H1 (cell line): ENCODE results near the gene NTRK2.

ENCODE experiments used
- BRCA1 ChIP-seq: IDR thresholded peaks from 2 replicates; pipeline ENCODE4 v1.6.1; 2012; ENCODE audit warnings: low read depth, low read length, improper control_type of control experiment
- CEBPB ChIP-seq: IDR thresholded peaks from 2 replicates; pipeline ENCODE4 v1.6.1; 2012; ENCODE audit warnings: low read depth, low read length
- CHD1 ChIP-seq: IDR thresholded peaks from 2 replicates; pipeline ENCODE4 v1.6.1; 2012; ENCODE audit warnings: low read depth, low read length, improper control_type of control experiment
- CTCF ChIP-seq, 3 experiments: IDR thresholded peaks; 1 replicate in 2 of 3; 2 replicates in 1 of 3; pipeline versions ENCODE4 v1.5.1 to v1.6.1; 2011; ENCODE audit warnings: low read length in 3 of 3, mild to moderate bottlenecking in 3 of 3, inconsistent platforms in 2 of 3, low read depth in 1 of 3, moderate library complexity in 1 of 3; ENCODE audit not compliant: insufficient read depth in 1 of 3; ENCODE audit errors: control extremely low read depth in 1 of 3
- EZH2 ChIP-seq: fragments of 200-600 bp; sonication (generic); IDR thresholded peaks from 2 replicates; pipeline ENCODE4 v1.7.1; 2012; ENCODE audit warnings: low read depth, mild to moderate bottlenecking, moderate library complexity, low read length, inconsistent platforms; ENCODE audit not compliant: severe bottlenecking
- JUN ChIP-seq: IDR thresholded peaks from 2 replicates; pipeline ENCODE4 v1.6.1; 2011; ENCODE audit warnings: low read depth, mild to moderate bottlenecking, improper control_type of control experiment, low read length
- KDM5A ChIP-seq: fragments of 200-600 bp; IDR thresholded peaks from 2 replicates; pipeline ENCODE4 v1.7.1; 2012; ENCODE audit warnings: mild to moderate bottlenecking, low read length, inconsistent platforms, mixed read lengths
- MAFK ChIP-seq: IDR thresholded peaks from 2 replicates; pipeline ENCODE4 v1.6.1; 2012; ENCODE audit warnings: low read depth, mild to moderate bottlenecking, improper control_type of control experiment, low read length
- NANOG ChIP-seq: IDR thresholded peaks from 2 replicates; pipeline ENCODE4 v1.6.1; 2011; ENCODE audit warnings: low read length, low read depth, mild to moderate bottlenecking, inconsistent platforms; ENCODE audit not compliant: insufficient read depth, poor library complexity, severe bottlenecking
- POLR2A ChIP-seq, 2 experiments: IDR thresholded peaks; 1 replicate in 1 of 2; 2 replicates in 1 of 2; pipeline ENCODE4 v1.6.1; 2011; ENCODE audit warnings: low read depth in 2 of 2, low read length in 2 of 2, mild to moderate bottlenecking in 2 of 2; ENCODE audit errors: control extremely low read depth in 1 of 2
- POLR2AphosphoS5 ChIP-seq: IDR thresholded peaks from 2 replicates; pipeline ENCODE4 v1.6.1; 2011; ENCODE audit warnings: low read depth, low read length
- RBBP5 ChIP-seq: IDR thresholded peaks from 2 replicates; pipeline ENCODE4 v1.7.1; 2012; ENCODE audit warnings: low read depth, mild to moderate bottlenecking, inconsistent platforms, low read length, moderate library complexity, borderline replicate concordance
- RXRA ChIP-seq: IDR thresholded peaks from 2 replicates; pipeline ENCODE4 v1.6.1; 2011; ENCODE audit warnings: low read depth, mild to moderate bottlenecking, low read length, moderate library complexity; ENCODE audit not compliant: insufficient read depth
- SP2 ChIP-seq: IDR thresholded peaks from 2 replicates; pipeline ENCODE4 v1.6.1; 2012; ENCODE audit warnings: mild to moderate bottlenecking, low read length, inconsistent platforms

- TF ChIP-seq CTCF (IDR thresholded peaks at IDR 0.05; ENCODE audit: control extremely low read depth in 1 of 3, insufficient read depth in 1 of 3, low read depth in 1 of 3, low read length in 3 of 3) (no peak), POLR2AphosphoS5 (no peak), SP2 (no peak), CEBPB (no peak), POLR2A (IDR thresholded peaks at IDR 0.05; ENCODE audit: control extremely low read depth in 1 of 2, low read depth in 2 of 2, low read length in 2 of 2) (no peak), EZH2 (no peak), MAFK (no peak), KDM5A (no peak), RXRA (no peak), BRCA1 (no peak), NANOG (no peak), JUN (no peak), CHD1 (no peak), RBBP5 (no peak)
Measured at GRCh38 chr9:85008215-85008614, 338.7 kb downstream of the NTRK2 start.
